Activated CD4-positive, alpha-beta T cell treated with anti-CD3 and anti-CD28 coated beads, Interleukin-2, amount 50 U/mL, for 24 hours (primary cell): Measurements from ENCODE around the gene MYBPC2.
A peak's percentile ranks its signal among the peaks of the same experiment; 100 is the strongest.
"Not testable (repeated sequence)": the region's sequence is repeated elsewhere in the genome, so short reads cannot be mapped to it uniquely, and the experiment has no call there.

ENCODE experiments used
- DNase-seq, 2 donors: peaks; one replicate each; pipeline ENCODE4 v3.0.0-alpha.2; 2020; ENCODE audit warnings: low read depth in 1 of 2, low spot score in 1 of 2

Gene MYBPC2

GRCh38 chr19:50427318-50427925, 5.3 kb upstream of the MYBPC2 start:
- DNase-seq = no peak

GRCh38 chr19:50427997-50428425, 4.7 kb upstream of the MYBPC2 start:
- peak in 1 of 2 donors; percentile 20 for DNase-seq

GRCh38 chr19:50428772-50429463, 3.8 kb upstream of the MYBPC2 start:
- DNase-seq = no peak

GRCh38 chr19:50430888-50431342, 1.8 kb upstream of the MYBPC2 start:
- no peak for DNase-seq

GRCh38 chr19:50431343-50432220, 1.1 kb upstream of the MYBPC2 start:
- DNase-seq = peak; percentile 76 to 90

- no peak for DNase-seq
These were observed 799 bp downstream of the MYBPC2 start for GRCh38 chr19:50433201-50434180.

- no peak for DNase-seq
These were observed 1.8 kb downstream of the MYBPC2 start for GRCh38 chr19:50434525-50434924.

- DNase-seq = no peak
These were observed 2.5 kb downstream of the MYBPC2 start for GRCh38 chr19:50435221-50435620.

- no peak for DNase-seq
These were observed 2.9 kb downstream of the MYBPC2 start for GRCh38 chr19:50435627-50436026.

GRCh38 chr19:50437862-50438449, 5.3 kb downstream of the MYBPC2 start:
- DNase-seq = no peak

GRCh38 chr19:50439130-50439529, 6.4 kb downstream of the MYBPC2 start:
- DNase-seq = not testable (repeated sequence)

- DNase-seq = no peak
These were observed 11.4 kb downstream of the MYBPC2 start for GRCh38 chr19:50444059-50444458.

GRCh38 chr19:50447053-50447452, 14.4 kb downstream of the MYBPC2 start:
- no peak for DNase-seq

GRCh38 chr19:50447750-50448149, 15.1 kb downstream of the MYBPC2 start:
- no peak for DNase-seq

- no peak for DNase-seq
These were observed 16.7 kb downstream of the MYBPC2 start for GRCh38 chr19:50449236-50449899.

GRCh38 chr19:50450369-50451222, 17.9 kb downstream of the MYBPC2 start:
- no peak for DNase-seq

GRCh38 chr19:50451223-50451534, 18.5 kb downstream of the MYBPC2 start:
- DNase-seq = no peak

- DNase-seq = no peak
These were observed 20.6 kb downstream of the MYBPC2 start for GRCh38 chr19:50453243-50453642.

GRCh38 chr19:50455992-50456391, 23.3 kb downstream of the MYBPC2 start:
- DNase-seq = no peak
